WTC11 (cell line): ENCODE data around the gene LDB2.

Experiments
- CTCF ChIP-seq: fragments of 200-600 bp; IDR thresholded peaks from 2 replicates; pipeline ENCODE4 v1.8.0; 2022; ENCODE audit warnings: antibody characterized with exemption
- E2F1 ChIP-seq: sonication (generic); formaldehyde crosslinking; IDR thresholded peaks from 2 replicates; pipeline ENCODE4 v1.8.0; 2022; ENCODE audit warnings: mild to moderate bottlenecking, missing genetic modification reagents
- FOXJ3 ChIP-seq: sonication (generic); formaldehyde crosslinking; IDR thresholded peaks from 2 replicates; pipeline ENCODE4 v1.9.0; 2021; ENCODE audit warnings: missing genetic modification reagents, mild to moderate bottlenecking, borderline replicate concordance
- FOXP1 ChIP-seq: sonication (generic); formaldehyde crosslinking; IDR thresholded peaks from 2 replicates; pipeline ENCODE4 v1.8.0; 2022; ENCODE audit warnings: missing genetic modification reagents, mild to moderate bottlenecking, moderate library complexity, borderline replicate concordance
- HMGXB4 ChIP-seq: sonication (generic); formaldehyde crosslinking; IDR thresholded peaks from 2 replicates; pipeline ENCODE4 v1.8.1; 2023; ENCODE audit warnings: mild to moderate bottlenecking, moderate library complexity, missing genetic modification reagents
- IRF1 ChIP-seq: sonication (generic); formaldehyde crosslinking; IDR thresholded peaks from 2 replicates; pipeline ENCODE4 v1.8.0; 2023; ENCODE audit warnings: missing genetic modification reagents
- IRF2 ChIP-seq: sonication (generic); formaldehyde crosslinking; IDR thresholded peaks from 2 replicates; pipeline ENCODE4 v1.8.0; 2022; ENCODE audit warnings: low read depth, missing genetic modification reagents, borderline replicate concordance
- MYBL2 ChIP-seq: sonication (generic); formaldehyde crosslinking; IDR thresholded peaks from 2 replicates; pipeline ENCODE4 v1.8.1; 2023; ENCODE audit warnings: mild to moderate bottlenecking, moderate library complexity, missing genetic modification reagents
- SP1 ChIP-seq: sonication (generic); formaldehyde crosslinking; conservative IDR thresholded peaks from 2 replicates; pipeline ENCODE4 v1.8.1; 2022; ENCODE audit warnings: missing genetic modification reagents
- ZNF121 ChIP-seq: sonication (generic); formaldehyde crosslinking; IDR thresholded peaks from 2 replicates; pipeline ENCODE4 v1.8.0; 2023; ENCODE audit warnings: missing genetic modification reagents
- ZNF512 ChIP-seq: sonication (generic); formaldehyde crosslinking; IDR thresholded peaks from 2 replicates; pipeline ENCODE4 v1.8.1; 2022; ENCODE audit warnings: missing genetic modification reagents, borderline replicate concordance
- ZSCAN18 ChIP-seq: fragments of 250-450 bp; sonication (Bioruptor Pico); IDR thresholded peaks from 2 replicates; pipeline ENCODE4 v2.1.2; 2022; ENCODE audit warnings: mild to moderate bottlenecking, moderate library complexity

GRCh38 chr4:16572161-16572560, 326.3 kb downstream of the LDB2 start:
- no peak for TF ChIP-seq MYBL2 (CRISPR knock-in tag)
- TF ChIP-seq IRF2 (CRISPR knock-in tag) = no peak
- TF ChIP-seq CTCF = no peak
- no peak for TF ChIP-seq ZNF121 (CRISPR knock-in tag)
- no peak for TF ChIP-seq SP1
- no peak for TF ChIP-seq E2F1 (CRISPR knock-in tag)
- no peak for TF ChIP-seq IRF1
- TF ChIP-seq FOXJ3 = no peak
- no peak for TF ChIP-seq HMGXB4 (CRISPR knock-in tag)
- TF ChIP-seq ZSCAN18 (CRISPR knock-in tag) = no peak
- no peak for TF ChIP-seq FOXP1 (CRISPR knock-in tag)
- no peak for TF ChIP-seq ZNF512 (CRISPR knock-in tag)
